GM10266 (cell line): Measurements from ENCODE around the gene CNN2.

Source experiments
- DNase-seq: peaks from one replicate; pipeline ENCODE4 v3.0.0; 2012; ENCODE audit errors: extremely low spot score
- TF ChIP-seq, protein P1 (sequence below): IDR thresholded peaks from 2 replicates; pipeline ENCODE4 v1.5.1; 2012; ENCODE audit warnings: mild to moderate bottlenecking, low read depth; ENCODE audit not compliant: control insufficient read depth, insufficient read depth; ENCODE audit errors: missing control alignments

CNN2 gene

DNA sequence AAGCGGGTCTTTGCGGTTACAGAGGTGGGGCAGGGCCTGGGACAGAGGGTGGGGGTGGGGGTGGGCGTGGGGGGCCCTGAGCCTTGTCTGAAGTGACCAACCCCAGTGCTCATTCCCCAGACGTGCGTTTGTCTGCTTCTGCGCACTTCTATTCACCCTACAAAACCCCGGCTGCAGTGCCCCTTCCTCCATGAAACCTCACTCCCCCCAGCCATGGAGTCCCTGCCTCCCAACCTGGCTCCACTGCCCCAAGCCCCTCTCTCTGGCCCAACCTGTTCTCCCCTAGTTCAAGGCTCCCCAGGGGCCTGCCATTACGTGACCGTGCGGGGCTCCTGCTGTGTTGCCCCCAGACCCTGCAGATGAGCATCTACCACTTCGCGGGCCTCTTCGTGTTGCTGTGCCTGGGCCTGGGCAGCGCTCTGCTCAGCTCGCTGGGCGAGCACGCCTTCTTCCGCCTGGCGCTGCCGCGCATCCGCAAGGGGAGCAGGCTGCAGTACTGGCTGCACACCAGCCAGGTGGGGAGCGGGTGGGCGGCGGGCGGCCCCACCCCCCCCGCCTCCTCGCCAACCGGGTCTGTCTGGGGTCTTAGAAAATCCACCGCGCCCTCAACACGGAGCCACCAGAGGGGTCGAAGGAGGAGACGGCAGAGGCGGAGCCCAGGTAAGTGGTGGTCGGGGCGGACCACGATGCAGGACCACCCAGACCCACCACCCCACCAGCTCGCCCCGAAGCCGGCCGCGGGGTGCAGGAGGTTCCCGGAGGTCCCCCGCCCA is 18.0 kb upstream of the CNN2 start:
- no peak for DNase-seq
- TF ChIP-seq, protein P1, sequence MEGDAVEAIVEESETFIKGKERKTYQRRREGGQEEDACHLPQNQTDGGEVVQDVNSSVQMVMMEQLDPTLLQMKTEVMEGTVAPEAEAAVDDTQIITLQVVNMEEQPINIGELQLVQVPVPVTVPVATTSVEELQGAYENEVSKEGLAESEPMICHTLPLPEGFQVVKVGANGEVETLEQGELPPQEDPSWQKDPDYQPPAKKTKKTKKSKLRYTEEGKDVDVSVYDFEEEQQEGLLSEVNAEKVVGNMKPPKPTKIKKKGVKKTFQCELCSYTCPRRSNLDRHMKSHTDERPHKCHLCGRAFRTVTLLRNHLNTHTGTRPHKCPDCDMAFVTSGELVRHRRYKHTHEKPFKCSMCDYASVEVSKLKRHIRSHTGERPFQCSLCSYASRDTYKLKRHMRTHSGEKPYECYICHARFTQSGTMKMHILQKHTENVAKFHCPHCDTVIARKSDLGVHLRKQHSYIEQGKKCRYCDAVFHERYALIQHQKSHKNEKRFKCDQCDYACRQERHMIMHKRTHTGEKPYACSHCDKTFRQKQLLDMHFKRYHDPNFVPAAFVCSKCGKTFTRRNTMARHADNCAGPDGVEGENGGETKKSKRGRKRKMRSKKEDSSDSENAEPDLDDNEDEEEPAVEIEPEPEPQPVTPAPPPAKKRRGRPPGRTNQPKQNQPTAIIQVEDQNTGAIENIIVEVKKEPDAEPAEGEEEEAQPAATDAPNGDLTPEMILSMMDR = no peak

DNA sequence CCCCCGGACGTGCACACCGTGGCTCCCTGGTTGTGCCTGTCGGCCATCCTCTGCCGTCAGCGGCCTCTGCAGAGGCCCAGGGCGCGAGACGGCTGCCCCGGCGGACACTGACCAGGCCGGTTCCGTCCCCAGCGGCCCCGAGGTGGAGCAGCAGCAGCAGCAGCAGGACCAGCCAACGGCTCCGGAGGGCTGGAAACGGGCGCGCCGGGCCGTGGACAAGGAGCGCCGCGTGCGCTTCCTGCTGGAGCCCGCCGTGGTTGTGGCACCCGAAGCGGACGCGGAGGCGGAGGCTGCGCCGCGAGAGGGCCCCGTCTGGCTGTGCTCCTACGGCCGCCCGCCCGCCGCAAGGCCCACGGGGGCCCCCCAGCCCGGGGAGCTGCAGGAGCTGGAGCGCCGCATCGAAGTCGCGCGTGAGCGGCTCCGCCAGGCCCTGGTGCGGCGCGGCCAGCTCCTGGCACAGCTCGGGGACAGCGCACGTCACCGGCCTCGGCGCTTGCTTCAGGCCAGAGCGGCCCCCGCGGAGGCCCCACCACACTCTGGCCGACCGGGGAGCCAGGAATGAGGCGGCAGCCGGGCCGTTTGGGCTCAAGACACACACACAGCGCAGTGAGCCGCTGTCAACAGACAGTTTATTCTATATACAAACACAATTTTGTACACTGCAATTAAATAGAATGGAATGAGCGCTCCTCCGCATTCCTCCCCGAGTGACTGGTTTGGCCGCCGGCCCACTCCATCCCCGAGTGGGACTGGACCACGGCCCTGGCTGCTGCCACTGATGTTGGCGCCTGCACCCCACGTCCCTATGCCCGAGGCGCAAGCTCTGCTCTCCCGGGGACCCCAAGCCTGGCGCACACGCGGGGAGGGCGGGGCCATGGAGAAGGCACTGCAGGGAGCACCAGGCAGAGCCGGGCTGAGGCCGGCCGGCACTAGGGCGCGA is 17.1 kb upstream of the CNN2 start:
- no peak for DNase-seq
- TF ChIP-seq, protein P1 = no peak

DNA sequence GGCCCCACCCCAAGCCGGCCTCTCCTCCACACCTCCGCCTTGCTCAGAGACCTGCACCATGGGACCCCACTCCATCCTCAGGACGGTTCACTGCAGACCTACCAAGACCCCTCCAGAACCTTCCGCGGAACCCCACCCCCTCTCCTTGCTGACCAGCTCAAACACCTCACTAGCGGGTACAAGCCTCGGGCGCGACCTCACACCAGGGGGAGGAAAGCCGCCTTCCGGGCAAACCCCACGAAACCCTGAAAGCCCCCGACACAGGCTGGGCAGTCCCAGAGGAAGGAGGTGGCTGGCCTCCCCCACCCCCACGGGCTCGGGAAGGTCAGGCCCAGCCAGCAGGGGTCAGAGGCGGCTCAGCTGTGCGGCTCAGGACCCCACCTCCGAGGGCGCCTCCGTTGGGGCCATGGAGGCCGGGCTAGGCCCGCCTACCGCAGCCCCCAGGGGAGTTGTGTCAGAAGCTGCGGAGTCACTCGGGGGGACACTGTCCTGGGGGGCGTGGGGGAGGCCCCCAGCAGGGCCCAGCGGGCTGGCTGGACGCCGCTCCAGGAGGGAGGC is 16.3 kb upstream of the CNN2 start:
- TF ChIP-seq, protein P1 = peak; percentile 16
- DNase-seq = no peak

DNA sequence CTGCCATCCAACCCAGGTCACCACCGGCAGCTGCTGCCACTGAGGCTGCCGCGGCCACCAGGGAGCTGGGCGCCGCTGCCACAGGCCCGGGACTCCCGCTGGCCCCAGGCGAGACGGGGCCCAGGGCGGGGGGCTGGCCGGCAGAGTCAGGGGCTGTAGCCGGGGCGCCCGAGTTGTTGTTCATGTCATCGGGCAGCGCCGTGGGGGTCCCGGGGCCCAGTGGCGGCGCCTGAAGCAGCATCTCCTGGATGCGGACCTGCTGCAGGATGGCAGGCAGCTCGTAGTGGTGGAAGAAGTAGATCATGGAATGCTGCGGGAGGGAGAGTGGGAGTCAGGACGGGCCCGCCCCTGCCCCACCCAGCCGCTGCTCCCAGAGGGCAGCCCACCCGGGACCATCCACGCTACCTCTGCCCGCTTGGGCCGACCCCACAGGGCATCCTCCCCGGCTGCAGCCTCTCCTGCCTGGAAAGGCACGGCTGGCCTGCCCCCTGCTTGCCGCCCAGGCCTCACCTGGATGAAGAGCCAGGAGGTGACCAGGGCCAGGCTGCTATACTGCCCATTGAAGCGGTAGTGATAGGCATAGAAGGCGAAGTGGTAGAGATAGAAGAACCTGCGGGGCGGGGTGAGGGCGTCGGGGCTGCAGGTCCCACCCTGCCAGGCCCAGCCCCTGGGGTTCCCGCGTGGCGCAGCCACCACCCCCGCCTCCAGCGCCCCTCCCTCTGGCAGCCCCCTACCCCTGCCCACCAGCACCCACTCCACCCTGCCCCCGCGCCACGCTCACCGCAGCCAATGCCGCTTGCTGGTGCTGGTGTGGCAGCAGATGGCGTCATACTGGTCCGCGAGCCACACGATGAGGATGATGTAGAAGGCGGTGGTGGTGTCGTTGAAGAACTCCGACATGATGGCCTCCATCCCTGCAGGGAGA is 15.6 kb upstream of the CNN2 start:
- DNase-seq = no peak
- TF ChIP-seq, protein P1 = no peak

DNA sequence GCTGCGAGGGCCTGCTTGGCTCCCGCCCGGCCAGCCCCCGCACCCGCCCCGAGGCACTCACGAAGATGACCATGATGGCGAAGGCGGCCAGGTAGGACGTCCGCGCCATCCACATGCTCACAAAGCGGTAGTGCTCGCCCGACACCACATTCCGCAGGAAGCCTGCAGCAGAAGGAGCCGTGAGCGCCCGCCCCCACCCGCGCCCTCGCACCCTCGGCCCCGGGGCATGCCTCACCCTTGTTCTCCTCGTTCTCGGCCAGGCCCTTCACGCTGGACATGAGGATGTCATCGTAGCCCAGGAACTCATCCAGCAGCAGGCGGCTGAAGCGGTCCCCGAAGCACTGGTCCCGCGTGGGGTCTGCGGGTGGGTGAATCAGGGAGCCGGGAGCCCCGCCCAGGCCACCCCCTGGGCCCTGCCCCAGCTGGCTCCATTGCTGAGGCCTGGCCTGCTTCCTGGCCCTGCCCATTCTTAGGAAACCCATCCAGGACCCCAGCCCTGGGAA is 14.5 kb upstream of the CNN2 start:
- TF ChIP-seq, protein P1 = no peak
- DNase-seq = no peak

DNA sequence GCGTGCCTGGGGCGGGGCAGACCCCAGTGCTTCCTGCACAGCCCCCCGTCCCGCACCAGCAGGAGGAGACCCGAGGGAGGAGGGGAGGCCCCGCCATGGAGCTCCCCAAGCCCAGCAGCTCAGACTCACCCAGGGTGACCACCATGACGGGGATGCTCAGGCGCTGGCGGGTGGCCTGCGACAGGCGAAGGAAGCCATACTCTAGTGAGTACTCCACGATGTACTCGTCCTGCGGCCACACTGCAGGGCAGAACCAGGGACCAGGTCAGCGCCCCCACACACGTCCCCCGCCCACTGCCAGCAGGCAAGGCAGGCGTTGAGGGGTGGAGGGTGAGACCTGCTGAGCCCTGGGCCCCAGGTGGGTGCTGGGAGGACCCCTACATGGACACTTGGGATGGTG is 14.1 kb upstream of the CNN2 start:
- TF ChIP-seq, protein P1 = no peak
- no peak for DNase-seq
